GM20431 (cell line): ENCODE data around the gene CA6.
"Not testable (repeated sequence)": the region's sequence is repeated elsewhere in the genome, so short reads cannot be mapped to it uniquely, and the experiment has no call there.

ENCODE experiments used
- in situ Hi-C: fragments of 300-500 bp; cut with MseI, MboI; formaldehyde crosslinking; loops from one replicate; pipeline ENCODE4 v1.15.0; 2020; ENCODE audit warnings: low sequenced_read_pairs; ENCODE audit not compliant: unreplicated experiment

CA6 gene

GRCh38 chr1:8993962-8994675 is 48.5 kb downstream of the CA6 start:
- in situ Hi-C loops: not testable (repeated sequence)

- in situ Hi-C loops: not testable (repeated sequence)
Measured at GRCh38 chr1:9001534-9002214, 56.0 kb downstream of the CA6 start.

- in situ Hi-C loops: not testable (repeated sequence)
Measured at GRCh38 chr1:9002215-9002560, 56.5 kb downstream of the CA6 start.

GRCh38 chr1:9004031-9004699 is 58.5 kb downstream of the CA6 start:
- in situ Hi-C loops: no loop called here

- in situ Hi-C loops: no loop called here
Measured at GRCh38 chr1:9004700-9005394, 59.2 kb downstream of the CA6 start.

- in situ Hi-C loops: no loop called here
Measured at GRCh38 chr1:9005395-9005708, 59.7 kb downstream of the CA6 start.

- in situ Hi-C loops: no loop called here
Measured at GRCh38 chr1:9006956-9007615, 61.4 kb downstream of the CA6 start.

- in situ Hi-C loops: no loop called here
Measured at GRCh38 chr1:9008236-9008635, 62.6 kb downstream of the CA6 start.

GRCh38 chr1:9009438-9010370 is 64.0 kb downstream of the CA6 start:
- in situ Hi-C loops: no loop called here

- in situ Hi-C loops: no loop called here
Measured at GRCh38 chr1:9010781-9011323, 65.2 kb downstream of the CA6 start.

- in situ Hi-C loops: no loop called here
Measured at GRCh38 chr1:9013819-9014218, 68.2 kb downstream of the CA6 start.

- in situ Hi-C loops: no loop called here
Measured at GRCh38 chr1:9014475-9015375, 69.1 kb downstream of the CA6 start.

- in situ Hi-C loops: no loop called here
Measured at GRCh38 chr1:9016455-9016854, 70.8 kb downstream of the CA6 start.

GRCh38 chr1:9018333-9018732 is 72.7 kb downstream of the CA6 start:
- in situ Hi-C loops: no loop called here

- in situ Hi-C loops: no loop called here
Measured at GRCh38 chr1:9019896-9020295, 74.2 kb downstream of the CA6 start.

GRCh38 chr1:9020305-9020704 is 74.6 kb downstream of the CA6 start:
- in situ Hi-C loops: no loop called here

GRCh38 chr1:9022026-9022738 is 76.5 kb downstream of the CA6 start:
- in situ Hi-C loops: not testable (repeated sequence)

- in situ Hi-C loops: no loop called here
Measured at GRCh38 chr1:9022773-9023172, 77.1 kb downstream of the CA6 start.
